ENCODE measurements around the gene EDIL3.

- TF ChIP-seq POLR2AphosphoS5 (IDR thresholded peaks at IDR 0.05; ENCODE audit: borderline replicate concordance, low read depth, low read length) (no peak), EZH2 (IDR thresholded peaks at IDR 0.05) (no peak), FOXP2 (optimal IDR thresholded peaks at IDR 0.05; ENCODE audit: control extremely low read depth, extremely low read length, insufficient read depth) (no peak)
These were observed 145.2 kb downstream of the EDIL3 start for GRCh38 chr5:84239494-84239893.
